DMS114 treated with DMSO at 0.1 percent for 48 hours (cell line): ENCODE data around the gene SLC66A2.

Experiments used
- DNase-seq: peaks from one replicate; lab custom pipeline; 2025; ENCODE audit not compliant: unreplicated experiment; lab: John Stamatoyannopoulos, UW

The SLC66A2 gene

DNA sequence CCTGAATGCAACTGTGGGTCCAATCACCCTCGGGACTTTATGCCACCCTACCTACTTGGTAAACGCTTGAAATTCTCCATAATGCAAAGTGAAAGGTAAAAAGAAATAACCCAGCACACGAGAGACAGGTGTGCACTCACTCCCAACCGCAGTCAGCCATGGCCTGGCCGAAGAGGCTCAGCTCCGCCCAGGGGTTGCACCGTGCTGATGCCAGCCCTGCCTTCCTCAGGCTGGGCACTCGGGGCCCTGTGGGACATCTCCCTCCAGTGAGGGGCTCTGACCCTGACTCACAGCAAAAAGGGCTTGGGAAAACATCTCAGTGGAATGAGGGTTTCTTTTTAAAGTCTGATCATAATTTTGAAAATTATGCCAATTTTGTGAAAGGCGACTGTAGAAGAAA, 13.3 kb downstream of the SLC66A2 start:
- DNase-seq: no peak

DNA sequence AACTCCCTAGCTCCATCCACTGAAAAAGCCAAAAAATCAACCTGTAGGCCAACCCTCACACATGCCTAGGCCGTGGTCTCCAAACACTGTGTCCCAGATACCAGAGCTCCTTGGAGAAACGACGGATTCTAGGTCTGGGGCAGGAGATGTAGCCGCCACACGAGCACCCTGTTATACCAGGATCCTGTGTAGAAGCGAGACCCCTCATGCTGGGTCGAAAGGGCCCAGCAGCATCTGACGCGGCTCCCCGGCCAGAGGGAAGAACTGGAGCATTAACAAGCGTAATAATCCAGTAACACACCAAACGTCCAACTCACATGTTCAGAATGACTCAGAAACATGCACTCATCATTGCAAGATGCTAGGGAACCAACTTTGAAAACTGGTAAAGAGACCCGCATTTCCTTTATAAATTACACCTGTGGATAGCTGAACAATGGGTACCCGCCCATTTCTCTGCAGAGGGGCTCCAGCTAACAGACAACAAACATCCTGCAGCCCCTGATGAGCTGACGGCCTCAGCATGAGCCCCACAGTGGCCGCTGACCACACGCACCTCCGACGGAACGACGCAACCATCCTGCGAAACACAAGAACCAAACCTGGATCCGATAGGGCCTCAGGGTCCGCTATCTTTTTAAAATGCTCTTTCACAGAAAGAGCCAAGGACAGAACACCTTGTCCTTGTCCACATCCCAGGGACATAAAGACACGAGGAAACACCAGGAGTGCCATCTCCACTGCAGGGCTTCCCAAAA, 14.2 kb downstream of the SLC66A2 start:
- DNase-seq: no peak

DNA sequence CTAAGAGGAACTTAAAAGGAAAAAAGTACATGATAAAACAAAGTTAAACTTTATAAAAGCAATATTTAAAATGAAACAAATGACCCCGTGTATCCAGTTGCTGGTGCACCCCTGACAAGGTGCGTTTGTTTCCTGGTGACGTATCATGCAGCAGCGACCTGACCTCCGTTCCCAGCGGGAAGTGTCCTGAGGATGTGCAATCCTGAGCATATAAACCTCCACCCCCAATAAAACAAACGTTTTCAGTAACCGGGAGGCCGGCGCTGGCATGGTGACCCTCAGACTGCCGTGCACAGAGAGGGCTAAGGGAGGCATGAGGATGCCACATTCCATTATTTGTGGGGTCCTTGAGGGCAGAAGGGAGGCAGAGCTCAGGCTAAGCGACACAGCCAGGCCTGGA, 14.8 kb downstream of the SLC66A2 start:
- no peak for DNase-seq

DNA sequence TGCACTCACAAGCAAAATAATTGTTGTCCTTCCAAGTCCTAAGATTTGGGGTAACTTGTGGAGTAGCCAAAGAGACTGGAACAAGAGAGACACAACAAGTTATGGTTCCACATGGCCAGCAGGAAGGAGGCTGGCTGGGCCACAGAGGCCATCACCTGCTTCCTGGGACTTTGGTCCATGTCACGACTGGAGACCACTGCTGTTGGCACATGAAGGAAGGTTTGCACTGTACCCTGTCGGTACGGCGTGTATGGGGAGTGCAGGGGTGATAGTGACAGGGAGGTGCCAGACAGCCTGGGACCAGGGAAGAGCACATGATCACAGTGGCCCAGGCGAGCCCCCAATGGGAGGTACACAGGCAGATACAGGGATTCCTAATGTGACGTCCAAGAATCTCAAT, 15.5 kb downstream of the SLC66A2 start:
- DNase-seq: no peak

DNA sequence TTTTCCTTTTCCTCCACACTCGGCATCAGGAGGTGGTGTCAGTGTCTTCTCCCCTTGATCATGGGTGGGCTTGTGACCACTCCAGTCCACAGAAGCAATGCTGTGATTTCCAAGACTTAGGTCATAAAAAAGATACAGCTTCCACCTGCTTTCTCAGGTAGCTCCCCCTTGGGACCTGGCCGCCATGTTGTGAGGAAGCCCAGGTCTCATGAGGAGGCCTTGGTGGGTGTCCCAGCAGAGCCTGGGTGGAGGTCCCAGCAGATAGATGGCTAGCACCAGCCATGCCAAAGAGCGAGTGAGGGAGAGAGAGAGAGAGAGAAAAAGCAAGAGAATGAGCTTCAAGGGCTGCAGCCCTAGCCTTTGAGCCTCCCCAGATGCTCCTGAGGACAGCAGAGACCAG, 16.0 kb downstream of the SLC66A2 start:
- DNase-seq: no peak

DNA sequence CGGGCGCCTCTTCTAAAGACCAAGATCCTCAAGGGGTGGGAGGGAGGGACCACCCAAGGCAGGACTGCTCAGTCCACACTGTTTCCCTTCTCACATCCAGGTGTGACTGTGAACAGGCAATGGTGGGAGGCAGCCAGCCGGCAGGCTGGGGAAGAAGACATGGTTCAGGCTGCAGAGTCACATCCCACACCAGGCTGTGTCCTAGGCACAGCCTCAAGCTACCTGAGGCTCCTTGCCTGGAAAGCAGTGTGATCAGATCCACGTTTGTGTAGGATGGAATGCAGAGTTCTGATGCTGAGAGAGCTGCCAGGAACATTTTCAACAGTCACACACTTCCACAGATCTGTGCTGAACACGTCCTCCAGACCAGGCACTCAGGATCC, 16.4 kb downstream of the SLC66A2 start:
- DNase-seq: no peak

DNA sequence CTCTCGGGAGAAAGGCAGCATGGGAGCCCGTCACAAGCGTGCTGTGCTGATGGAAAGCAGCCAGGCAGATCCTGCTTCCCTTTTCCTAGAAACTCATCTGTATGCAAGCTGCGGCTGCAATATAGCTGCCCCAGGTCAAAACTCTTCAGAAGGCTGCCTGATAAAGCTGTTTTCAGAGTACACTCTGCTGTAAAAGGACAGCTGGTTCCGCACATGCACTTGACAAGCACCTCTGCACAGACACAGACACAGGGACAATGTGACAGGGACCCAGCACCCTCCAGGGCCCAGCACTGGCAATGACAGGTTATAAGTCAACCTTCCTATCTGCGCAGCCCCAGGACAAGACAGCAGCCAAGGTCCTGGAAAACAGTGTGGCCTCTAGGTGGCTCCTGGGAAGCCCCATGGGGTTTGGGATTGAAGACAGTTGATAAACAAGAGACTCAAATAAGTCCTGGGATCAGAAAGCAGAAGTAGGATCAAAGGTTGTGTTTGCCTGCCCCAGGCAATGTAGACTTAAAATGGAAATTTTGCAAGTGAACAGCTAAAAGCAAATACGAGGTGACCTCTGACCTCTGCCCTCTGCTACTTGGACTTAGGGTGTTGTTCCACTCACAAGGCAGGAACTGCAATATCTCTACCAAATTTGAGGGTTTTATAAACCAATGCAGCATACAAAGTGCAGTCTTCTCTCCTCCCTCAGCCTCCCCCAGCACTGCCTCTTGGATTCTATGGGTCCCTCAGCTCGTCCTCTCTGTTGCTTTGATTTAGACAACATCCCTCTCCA, 16.9 kb downstream of the SLC66A2 start:
- DNase-seq: no peak

DNA sequence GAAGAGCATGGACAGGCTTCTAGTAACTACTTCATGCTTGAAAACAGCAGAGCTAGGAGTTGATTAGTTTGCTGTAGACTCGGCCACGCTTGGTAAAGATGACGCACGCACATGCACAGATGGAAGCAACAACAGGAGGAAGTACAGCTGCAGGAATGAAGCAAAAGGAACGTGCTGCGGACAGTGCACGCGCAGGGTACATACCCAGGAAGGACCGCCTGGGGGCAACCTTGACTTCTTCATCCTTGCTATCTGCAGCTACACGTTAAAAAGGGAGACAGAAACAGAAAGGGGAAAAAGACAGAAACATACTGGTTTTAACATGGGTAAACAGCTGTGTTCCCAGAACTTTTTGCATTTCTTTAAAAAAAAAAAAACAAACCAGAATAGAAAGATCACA, 17.7 kb downstream of the SLC66A2 start:
- DNase-seq: no peak

DNA sequence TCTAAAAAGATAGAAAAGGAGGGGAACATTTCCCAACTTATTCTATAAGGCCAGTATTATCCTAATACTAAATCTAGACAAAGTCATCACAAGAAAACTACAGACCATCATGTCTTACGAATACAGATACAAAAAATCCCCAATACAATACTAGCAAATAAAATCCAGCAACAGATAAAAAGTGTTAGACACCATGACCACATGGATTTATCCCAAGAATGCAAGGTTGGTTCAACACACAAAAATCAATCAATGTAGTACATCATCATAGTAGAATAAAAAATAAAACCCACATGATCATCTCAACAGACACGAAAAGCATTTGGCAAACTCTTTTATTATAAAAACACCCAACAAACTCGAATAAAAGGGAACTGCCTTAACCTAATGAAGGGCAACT, 18.5 kb downstream of the SLC66A2 start:
- DNase-seq: no peak

DNA sequence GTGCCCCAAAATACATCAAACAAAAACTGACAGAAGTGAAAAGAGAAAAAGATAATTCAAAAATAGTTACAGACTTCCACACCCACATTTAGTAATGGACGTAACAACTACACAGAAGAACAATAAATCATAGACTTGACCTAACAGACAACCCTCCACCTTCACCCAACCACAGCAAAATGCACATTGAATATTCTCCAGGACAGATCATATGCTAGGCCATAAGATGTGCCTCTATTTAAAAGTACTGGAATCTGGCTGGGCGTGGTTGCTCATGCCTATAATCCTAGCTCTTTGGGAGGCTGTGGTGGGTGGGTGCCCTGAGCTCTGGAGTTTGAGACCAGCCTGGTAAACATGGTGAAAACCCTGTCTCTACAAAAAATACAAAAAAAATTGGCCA, 20.0 kb downstream of the SLC66A2 start:
- no peak for DNase-seq

DNA sequence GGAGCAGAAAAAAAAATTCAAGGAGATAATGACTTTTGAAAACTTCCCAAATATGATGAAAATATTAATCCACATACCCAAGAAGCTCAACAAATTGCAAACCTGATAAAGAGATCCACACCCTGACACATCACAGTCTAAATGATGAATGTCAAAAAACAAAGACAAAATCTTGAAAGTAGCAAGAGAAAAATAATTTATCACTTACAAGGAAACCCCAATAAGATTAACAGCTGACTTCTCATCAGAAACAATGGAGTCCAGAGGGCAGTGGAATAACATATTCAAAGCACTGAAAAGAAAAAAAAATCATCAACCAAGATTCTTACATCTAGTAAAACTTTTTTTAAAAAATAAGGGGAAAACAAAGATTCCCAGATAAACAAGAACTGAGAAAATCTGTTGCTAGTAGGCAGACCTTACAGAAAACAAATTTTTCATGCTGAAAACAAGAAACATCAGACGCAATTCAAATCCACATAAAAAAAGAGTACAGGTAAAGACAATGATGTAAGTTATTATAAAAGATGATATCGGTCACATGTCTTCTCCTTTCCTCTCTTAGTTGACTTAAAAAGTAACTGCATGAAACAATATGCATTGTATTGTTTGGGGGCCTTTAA, 21.3 kb downstream of the SLC66A2 start:
- no peak for DNase-seq

DNA sequence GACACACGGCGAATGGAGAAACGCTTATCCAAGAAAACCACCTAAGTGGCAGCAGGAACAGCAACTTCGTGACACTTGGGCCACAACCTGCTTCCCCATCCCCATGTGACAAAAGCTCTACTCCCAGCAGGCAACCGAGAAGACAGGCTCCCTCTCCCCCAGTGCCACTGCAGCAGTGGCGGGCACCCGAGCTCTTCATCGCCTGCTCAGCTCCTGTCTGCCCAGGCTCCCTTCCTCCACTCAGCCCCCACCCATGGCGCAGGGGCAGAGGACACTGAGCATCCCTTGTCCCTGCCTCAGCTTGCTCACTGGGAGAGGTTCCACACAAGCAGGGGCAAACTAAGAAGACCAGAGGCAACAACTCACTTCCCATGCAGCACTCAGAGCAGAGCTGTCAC, 22.9 kb downstream of the SLC66A2 start:
- DNase-seq: no peak

DNA sequence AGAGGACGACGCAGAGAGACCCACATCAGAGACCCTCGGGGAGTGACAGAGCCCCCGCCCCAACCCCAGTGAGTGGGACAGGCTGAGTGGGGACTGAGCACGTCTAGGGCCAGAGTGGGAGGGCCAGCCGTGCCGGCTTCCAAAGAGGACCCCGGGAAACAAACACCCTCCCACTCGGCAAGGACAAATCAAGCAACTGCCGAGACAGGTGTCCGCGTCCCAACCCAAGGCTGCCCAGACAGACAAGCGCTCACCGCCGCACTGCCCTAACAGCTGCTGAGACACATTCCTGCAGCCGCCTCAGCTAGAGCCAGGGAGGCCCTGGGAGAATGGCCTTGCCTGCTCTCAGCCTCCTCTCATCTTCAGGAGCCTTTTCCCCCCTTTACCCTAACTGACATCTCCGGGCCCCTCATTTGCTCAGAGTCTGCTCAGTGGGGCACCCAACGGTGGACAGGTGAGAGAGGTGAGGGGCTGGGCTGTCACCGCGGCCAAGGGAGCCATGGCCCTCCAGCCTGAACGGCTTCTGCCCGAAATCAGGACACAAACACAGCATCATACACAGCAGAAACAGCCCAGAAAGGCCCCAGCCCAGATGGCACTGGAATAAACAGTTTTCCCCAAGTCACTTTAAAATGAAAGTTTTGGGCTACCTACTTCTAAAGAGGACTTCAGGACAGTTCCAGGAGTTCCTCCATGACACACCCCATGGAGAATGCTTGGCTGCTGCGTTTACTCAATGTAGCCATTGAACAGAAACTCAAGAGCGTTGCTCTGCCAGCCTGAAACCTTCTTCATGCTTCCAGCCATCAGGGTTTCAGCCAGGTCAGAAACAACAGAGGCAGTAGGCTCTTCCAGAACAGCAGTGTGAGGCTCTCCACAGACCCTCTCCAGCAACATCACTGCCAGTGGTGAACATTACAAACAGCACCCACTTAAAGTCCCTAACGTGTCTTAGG, 23.6 kb downstream of the SLC66A2 start:
- DNase-seq: no peak

DNA sequence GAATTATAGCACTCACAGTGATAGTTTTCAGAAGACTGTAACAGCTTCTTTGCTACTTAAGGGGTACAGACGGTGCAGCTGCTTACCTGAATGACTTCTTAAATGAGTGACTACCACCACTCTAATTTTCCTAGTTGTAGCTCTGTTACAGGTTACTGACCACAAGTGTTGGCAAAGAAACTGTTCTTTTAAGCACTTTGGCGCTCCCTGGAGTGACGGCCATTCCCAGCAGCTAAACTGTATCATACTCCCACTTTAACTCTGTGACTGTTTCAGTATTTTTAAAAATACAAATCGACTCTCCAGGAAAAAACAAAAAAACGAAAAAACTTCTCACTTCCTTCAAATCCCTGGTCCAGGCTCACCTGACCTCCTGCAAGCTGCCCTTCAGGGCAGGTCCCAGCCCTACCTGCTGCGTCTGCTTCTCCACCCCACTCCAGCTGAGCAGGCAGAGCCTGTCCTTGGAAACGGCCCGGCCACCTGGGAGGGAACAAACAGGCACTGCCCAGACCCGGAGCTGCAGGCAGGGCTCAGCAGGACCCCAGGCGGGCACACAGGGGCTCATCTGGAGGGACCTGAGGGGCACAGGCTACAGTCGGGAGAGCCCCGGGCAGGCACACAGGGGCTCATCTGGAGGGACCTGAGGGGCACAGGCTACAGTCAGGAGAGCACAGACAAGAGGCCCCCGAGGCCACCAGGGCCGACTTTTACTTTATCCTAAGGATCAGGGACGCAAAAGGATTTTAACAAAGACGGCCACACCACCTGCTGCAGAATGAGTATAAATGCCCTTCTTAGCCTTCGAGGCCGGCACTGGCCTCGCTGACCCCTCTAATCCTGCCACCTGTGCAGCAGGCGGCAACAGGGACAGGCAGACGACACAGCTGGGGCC, 24.5 kb downstream of the SLC66A2 start:
- no peak for DNase-seq

DNA sequence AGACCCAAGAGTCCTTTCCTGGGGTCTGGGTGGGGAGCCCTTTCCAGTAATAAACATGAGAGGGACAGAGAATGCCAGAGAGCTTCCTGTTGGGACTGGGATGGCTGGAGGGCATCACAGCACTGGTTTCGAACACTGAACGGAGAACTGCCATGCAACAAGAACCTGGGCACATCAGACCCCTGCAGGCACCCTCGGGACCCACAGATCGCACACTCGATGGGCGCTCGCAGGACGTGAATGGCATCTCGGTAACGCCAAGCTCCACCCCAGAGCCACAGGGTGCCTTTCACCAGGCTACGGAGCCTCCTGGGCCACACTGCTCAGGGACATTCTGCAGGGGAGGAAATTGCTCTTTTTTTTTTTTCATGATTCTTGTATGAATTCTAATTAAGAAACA, 25.1 kb downstream of the SLC66A2 start:
- no peak for DNase-seq

DNA sequence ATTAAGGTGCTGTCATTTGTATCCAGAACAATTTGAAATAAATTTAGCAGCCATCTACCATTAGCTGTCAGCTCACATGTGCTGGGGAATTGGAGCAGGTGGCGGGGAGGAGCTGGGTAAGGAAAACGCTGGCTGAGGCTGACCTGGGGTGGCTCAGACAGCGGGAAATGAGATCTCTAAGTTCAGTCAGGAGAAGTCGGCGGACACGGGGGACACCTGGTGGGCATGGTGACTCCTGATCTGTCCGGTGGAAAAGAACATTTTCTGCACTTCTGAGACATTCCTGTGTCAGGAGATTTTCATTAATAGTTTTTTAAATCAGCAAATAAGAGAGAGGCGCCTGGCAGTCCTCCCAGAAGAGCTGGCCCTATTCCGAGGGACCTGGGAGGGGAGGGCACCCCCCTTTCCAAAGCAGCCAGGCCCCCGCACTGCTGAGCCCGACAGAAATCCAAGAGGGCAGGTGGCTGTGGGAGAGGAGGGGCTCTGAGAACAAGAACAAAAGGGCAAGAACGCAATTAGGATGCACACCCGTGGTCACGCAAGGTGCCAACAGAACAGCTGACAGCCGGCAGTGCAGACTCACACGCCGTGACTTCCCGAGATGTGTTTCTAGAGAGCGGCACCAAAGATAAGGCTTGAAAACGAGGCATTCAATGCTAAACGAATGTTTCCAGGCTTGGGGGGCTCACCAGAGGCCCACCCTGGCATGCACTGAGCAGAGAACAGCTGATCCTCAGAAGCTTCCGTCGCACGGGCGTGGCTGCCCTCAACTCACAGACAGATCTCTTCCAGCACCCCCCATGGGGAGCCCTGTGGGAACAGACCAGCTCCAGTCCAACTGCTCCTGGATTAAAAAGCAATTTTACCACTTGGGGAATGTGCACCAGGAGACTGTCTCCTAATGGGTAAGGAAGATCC, 26.4 kb downstream of the SLC66A2 start:
- DNase-seq: no peak

DNA sequence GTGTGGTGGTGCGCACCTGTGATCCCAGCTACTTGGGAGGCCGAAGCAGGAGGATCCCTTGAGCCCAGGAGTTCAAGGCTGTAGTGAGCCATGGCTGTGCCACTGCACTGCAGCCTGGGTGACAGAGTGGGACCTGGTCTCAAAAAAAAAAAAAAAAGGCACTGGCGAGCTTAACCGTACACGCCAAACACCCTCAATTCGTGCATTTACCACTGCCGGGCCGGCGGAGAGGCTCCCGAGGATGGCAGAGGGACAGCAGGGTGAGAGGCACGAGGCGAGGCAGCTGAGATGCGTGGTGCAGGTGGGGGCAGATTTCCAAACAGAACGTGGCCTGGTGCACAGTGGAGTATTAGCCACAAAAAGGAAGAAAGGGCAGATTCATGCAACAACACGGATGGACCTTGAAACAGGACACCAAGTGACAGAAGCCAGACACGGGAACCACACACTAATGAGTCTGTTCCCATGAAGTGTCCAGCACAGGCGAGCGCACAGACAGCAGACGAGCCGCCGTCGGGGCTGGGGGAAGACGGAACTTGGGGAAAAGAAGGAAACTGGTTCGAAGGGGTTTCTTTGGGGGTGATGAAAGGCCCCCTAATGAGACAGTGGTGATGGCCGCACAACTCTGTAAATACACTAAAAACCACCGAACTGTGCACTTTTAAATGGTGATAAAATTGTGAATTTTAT, 27.4 kb downstream of the SLC66A2 start:
- DNase-seq: no peak

DNA sequence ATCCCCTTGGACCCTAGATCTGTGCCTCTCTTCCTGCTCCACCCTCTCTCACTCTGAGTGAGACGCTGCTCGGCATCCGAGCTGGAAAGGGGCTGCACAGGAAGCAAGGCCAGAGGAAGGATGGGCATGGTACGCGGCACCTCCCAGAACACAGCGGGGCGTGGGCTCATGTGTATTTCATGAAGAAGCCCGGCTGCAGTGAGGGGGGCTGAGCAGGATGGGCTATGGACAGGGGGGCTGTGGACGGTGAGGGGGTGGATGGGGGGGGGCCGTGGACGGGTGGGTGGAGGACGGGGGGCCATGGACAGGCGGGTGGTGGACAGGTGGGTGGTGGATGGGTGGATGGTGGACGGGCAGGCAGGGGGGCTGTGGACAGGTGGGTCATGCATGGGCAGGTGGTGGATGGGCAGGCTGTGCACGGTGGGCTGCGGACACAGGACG, 28.5 kb downstream of the SLC66A2 start:
- DNase-seq: no peak
